K562 (cell line): ENCODE results near the gene MEDAG. TPM values are rescaled to one million over a fixed set of nuclear protein-coding genes. Genes with fewer than 3 reads are reported as not detected.

Source experiments
- ATF1 ChIP-seq, 2 experiments: fragments of 450-650 bp in 1 of 2; IDR thresholded peaks; 2 replicates each; pipeline ENCODE4 v1.6.1; 2016; ENCODE audit warnings: missing compliant biosample characterization in 1 of 2, missing genetic modification characterization in 1 of 2
- C11orf30 ChIP-seq: fragments of 450-650 bp; IDR thresholded peaks from 2 replicates; pipeline ENCODE4 v1.6.1; 2016; ENCODE audit warnings: low read depth, mild to moderate bottlenecking
- IRF2 ChIP-seq: sonication (generic); formaldehyde crosslinking; IDR thresholded peaks from 2 replicates; pipeline ENCODE4 v1.8.1; 2022; ENCODE audit warnings: mild to moderate bottlenecking, missing genetic modification reagents
- JUND ChIP-seq, 2 experiments: IDR thresholded peaks; 2 replicates in 1 of 2; 3 replicates in 1 of 2; pipeline ENCODE4 v1.6.1; 2011; ENCODE audit warnings: borderline replicate concordance in 2 of 2, low read depth in 2 of 2, low read length in 2 of 2, improper control_type of control experiment in 1 of 2, missing biosample characterization in 1 of 2, missing genetic modification characterization in 1 of 2, missing genetic modification reagents in 1 of 2
- MEF2D ChIP-seq: conservative IDR thresholded peaks from 2 replicates; pipeline ENCODE4 v1.6.1; 2016; ENCODE audit warnings: low read depth, missing genetic modification characterization, missing compliant biosample characterization
- NR2F6 ChIP-seq: fragments of 450-650 bp; formaldehyde crosslinking; IDR thresholded peaks from 2 replicates; pipeline ENCODE4 v1.4.0; 2020; ENCODE audit warnings: mild to moderate bottlenecking
- NRF1 ChIP-seq, 2 experiments: fragments of 450-650 bp; IDR thresholded peaks in 1 of 2; conservative IDR thresholded peaks in 1 of 2; 2 replicates each; pipeline ENCODE4 v1.6.1; 2014; ENCODE audit warnings: mild to moderate bottlenecking in 2 of 2
- PTBP1 ChIP-seq: fragments of 200-400 bp; formaldehyde crosslinking; IDR thresholded peaks from 2 replicates; pipeline ENCODE4 v1.6.1; 2017; ENCODE audit warnings: low read depth, low read length
- PURB ChIP-seq: sonication (generic); formaldehyde crosslinking; IDR thresholded peaks from 2 replicates; pipeline ENCODE4 v1.9.0; 2021; ENCODE audit warnings: low read depth, mild to moderate bottlenecking, missing genetic modification reagents
- SNIP1 ChIP-seq: fragments of 450-650 bp; IDR thresholded peaks from 2 replicates; pipeline ENCODE4 v1.7.1; 2017; ENCODE audit warnings: low read depth, mild to moderate bottlenecking
- SRSF1 ChIP-seq: fragments of 200-400 bp; formaldehyde crosslinking; IDR thresholded peaks from 2 replicates; pipeline ENCODE4 v1.6.1; 2017; ENCODE audit warnings: mild to moderate bottlenecking, low read depth, low read length, moderate library complexity
- TOE1 ChIP-seq, 2 experiments: fragments of 450-650 bp in 1 of 2; sonication (generic) in 1 of 2; formaldehyde crosslinking in 1 of 2; IDR thresholded peaks; 2 replicates each; pipeline versions ENCODE4 v1.7.1 to v1.8.0; 2016 to 2022; ENCODE audit warnings: borderline replicate concordance in 2 of 2, mild to moderate bottlenecking in 2 of 2, antibody characterized with exemption in 1 of 2, inconsistent platforms in 1 of 2, low read depth in 1 of 2, missing genetic modification reagents in 1 of 2, moderate library complexity in 1 of 2
- YY1 ChIP-seq, 3 experiments: IDR thresholded peaks; 2 replicates each; pipeline ENCODE4 v1.6.1; 2011; ENCODE audit warnings: low read length in 2 of 3, mild to moderate bottlenecking in 2 of 3, moderate library complexity in 2 of 3, borderline replicate concordance in 1 of 3, control low read depth in 1 of 3, low read depth in 1 of 3; ENCODE audit not compliant: insufficient read depth in 3 of 3, insufficient replicate concordance in 2 of 3, control insufficient read depth in 1 of 3, insufficient read length in 1 of 3; ENCODE audit errors: extremely low read depth in 1 of 3
- ZBTB12 ChIP-seq: fragments of 250-450 bp; sonication (Bioruptor Pico); IDR thresholded peaks from 2 replicates; pipeline ENCODE4 v1.4.0; 2020
- polyA plus RNA-seq, 8 experiments: library from polyadenylated mRNA; depleted of rRNA in 4 of 8; stranded (reverse) in 5 of 8; unstranded in 3 of 8; fragments of >200 nt; fragmentation: Nextera tagmentation in 2 of 8; fragmentation: Illumina TruSeq in 1 of 8; extraction: Ambion mirVana in 2 of 8; extraction: Trizol in 1 of 8; gene quantifications; 2 replicates each; pipeline versions ENCODE4 v1.2.1 to v1.2.3, GENCODE V29; 2011 to 2014; ENCODE audit warnings: inconsistent platforms in 1 of 8, missing spikeins in 1 of 8
- total RNA-seq, 7 experiments: library from RNA; depleted of rRNA in 6 of 7; stranded (reverse); fragments of >200 nt in 6 of 7; fragmentation: Illumina TruSeq in 2 of 7; extraction: Trizol in 2 of 7; gene quantifications; 2 replicates each; pipeline versions ENCODE4 v1.2.1 to v1.2.3, GENCODE V29; 2011 to 2021; ENCODE audit warnings: low replicate concordance in 1 of 7
- TF ChIP-seq, protein P1 (sequence below): fragments of 450-650 bp; formaldehyde crosslinking; IDR thresholded peaks from 2 replicates; pipeline ENCODE4 v1.4.0; 2020; ENCODE audit warnings: mild to moderate bottlenecking
- TF ChIP-seq, protein P2 (sequence below): fragments of 450-650 bp; IDR thresholded peaks from 2 replicates; pipeline ENCODE4 v1.6.1; 2016; ENCODE audit warnings: missing biosample characterization, missing genetic modification characterization

Gene MEDAG
- total and polyA plus RNA-seq, 9 of the 15 experiments (the other 6 are each of a cell fraction or from before 2014, with no cell fraction given): not detected

DNA sequence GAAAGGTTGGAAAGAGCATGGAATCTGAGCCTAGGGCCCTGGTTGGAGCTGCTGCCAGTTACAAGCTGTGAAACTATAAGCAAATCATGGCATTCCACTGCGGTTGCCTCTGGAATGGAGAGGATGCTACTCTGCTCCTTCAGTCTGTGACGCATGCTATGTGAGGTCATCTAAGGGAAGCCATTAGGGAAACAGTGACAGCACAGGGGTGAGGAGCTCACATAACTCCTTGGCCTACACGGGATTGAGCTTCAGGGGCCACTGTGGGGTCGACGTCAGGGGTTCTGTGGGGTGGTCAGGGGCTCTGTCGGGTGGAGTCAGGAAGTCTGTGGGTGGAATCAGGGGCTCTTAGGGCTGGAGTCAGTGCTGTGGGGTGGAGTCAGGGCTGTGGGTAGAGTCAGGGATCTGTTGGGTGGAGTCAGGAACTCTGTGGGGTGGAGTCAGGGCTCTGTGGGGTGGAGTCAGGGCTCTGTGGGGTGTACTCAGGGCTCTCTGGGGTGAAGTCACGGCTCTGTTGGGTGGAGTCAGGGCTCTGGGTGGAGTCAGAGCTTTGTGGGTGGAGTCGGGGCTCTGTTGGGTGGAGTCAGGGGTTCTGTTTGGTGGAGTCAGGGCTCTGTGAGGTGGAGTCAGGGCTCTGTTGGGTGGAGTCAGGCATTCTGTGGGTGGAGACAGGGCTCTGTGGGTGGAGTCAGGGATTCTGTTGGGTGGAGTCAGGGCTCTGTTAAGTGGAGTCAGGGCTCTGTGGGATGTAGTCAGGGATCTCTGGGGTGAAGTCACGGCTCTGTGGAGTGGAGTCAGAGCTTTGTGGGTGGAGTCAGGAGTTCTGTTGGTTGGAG is 35.8 kb upstream of the MEDAG start (continued):
- TF ChIP-seq NRF1 (conservative IDR thresholded peaks at IDR 0.05 in 1 of 2, IDR thresholded peaks at IDR 0.05 in 1 of 2) (peak; percentile 35 to 51; a peak in 2 of 4 replicates), NR2F6 (CRISPR knock-in tag) (no peak), C11orf30 (no peak), SRSF1 (no peak), PTBP1 (no peak), SNIP1 (no peak), IRF2 (CRISPR knock-in tag) (no peak), YY1 (IDR thresholded peaks at IDR 0.05; ENCODE audit: borderline replicate concordance in 1 of 3, control insufficient read depth in 1 of 3, extremely low read depth in 1 of 3, insufficient read depth in 3 of 3, insufficient read length in 1 of 3, insufficient replicate concordance in 2 of 3, low read depth in 1 of 3, low read length in 2 of 3) (peak in 1 of 3 experiments; percentile 52), JUND (IDR thresholded peaks at IDR 0.05; ENCODE audit: borderline replicate concordance, low read depth, low read length) (no peak), JUND (tag; IDR thresholded peaks at IDR 0.05; ENCODE audit: borderline replicate concordance, low read depth, low read length) (0 out of 3 replicates have a peak, but pooled peaks have one; percentile 36), ATF1 (CRISPR knock-in tag; IDR thresholded peaks at IDR 0.05) (no peak), ATF1 (tag; IDR thresholded peaks at IDR 0.05) (peak; percentile 82), ZBTB12 (CRISPR knock-in tag) (no peak), MEF2D (tag) (no peak), PURB (no peak), TOE1 (IDR thresholded peaks at IDR 0.05; ENCODE audit: borderline replicate concordance) (no peak), TOE1 (CRISPR knock-in tag; IDR thresholded peaks at IDR 0.05; ENCODE audit: borderline replicate concordance, low read depth) (no peak)
- TF ChIP-seq, protein P1, sequence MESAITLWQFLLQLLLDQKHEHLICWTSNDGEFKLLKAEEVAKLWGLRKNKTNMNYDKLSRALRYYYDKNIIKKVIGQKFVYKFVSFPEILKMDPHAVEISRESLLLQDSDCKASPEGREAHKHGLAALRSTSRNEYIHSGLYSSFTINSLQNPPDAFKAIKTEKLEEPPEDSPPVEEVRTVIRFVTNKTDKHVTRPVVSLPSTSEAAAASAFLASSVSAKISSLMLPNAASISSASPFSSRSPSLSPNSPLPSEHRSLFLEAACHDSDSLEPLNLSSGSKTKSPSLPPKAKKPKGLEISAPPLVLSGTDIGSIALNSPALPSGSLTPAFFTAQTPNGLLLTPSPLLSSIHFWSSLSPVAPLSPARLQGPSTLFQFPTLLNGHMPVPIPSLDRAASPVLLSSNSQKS (CRISPR knock-in tag): no peak
- TF ChIP-seq, protein P2, sequence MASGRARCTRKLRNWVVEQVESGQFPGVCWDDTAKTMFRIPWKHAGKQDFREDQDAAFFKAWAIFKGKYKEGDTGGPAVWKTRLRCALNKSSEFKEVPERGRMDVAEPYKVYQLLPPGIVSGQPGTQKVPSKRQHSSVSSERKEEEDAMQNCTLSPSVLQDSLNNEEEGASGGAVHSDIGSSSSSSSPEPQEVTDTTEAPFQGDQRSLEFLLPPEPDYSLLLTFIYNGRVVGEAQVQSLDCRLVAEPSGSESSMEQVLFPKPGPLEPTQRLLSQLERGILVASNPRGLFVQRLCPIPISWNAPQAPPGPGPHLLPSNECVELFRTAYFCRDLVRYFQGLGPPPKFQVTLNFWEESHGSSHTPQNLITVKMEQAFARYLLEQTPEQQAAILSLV (tag): no peak
